Heart left ventricle (tissue), 13 donors: ENCODE results near the gene TRAPPC5.

Experiments
- CTCF ChIP-seq, 12 donors: fragments of 200-600 bp; sonication (generic) in 4 of 12; IDR thresholded peaks; one replicate each; pipeline versions ENCODE4 v1.5.0 to v1.8.0; 2018 to 2022; ENCODE audit warnings: antibody characterized with exemption in 12 of 12, mild to moderate bottlenecking in 5 of 12
- POLR2A ChIP-seq, 2 donors: fragments of 450-650 bp; IDR thresholded peaks; one replicate each; pipeline ENCODE4 v1.6.1; 2017; ENCODE audit warnings: antibody characterized with exemption in 2 of 2, mild to moderate bottlenecking in 2 of 2, moderate library complexity in 2 of 2
- donor health status: ischemic (EF 13 %, LVEDD 7.1; RV severe dilation, severe dysfunction).
- donor health status: DM: no; HTN: yes; CAD: no.
- donor health status: DM: no; HTN: no; CAD: no.
- donor health status: ischemic (EF 25% LVEDD 6.9; RV normal size, moderate dysfunction).
- donor health status: ischemic (EF 25% LVEDD 5.7; RV mildly dilated, moderate dysfunction).
- donor health status: ischemic (EF 35%, LVEDD 5.7; RV mildly dilated, moderate dysfunction).
- donor health status: nonischemic (EF 11% LVEDD 7.7; RV severe dilation, severe dysfunction).
- donor health status: DM: yes; HTN: yes; CAD: no.
- donor health status: PGD.
- donor health status: ischemic (EF 29% LVEDD 5.4; RV normal size, mild dysfunction).
- donor health status: nonischemic (EF 23%, LVEDD 6.1; RV moderate dilation, normal function).

- TF ChIP-seq CTCF (IDR thresholded peaks at IDR 0.05) = no peak
- no peak for TF ChIP-seq POLR2A (IDR thresholded peaks at IDR 0.05)
Measured at GRCh38 chr19:7645163-7645562, 35.5 kb upstream of the TRAPPC5 start.
